ENCODE results near the gene PAX9.

Gene PAX9

DNA sequence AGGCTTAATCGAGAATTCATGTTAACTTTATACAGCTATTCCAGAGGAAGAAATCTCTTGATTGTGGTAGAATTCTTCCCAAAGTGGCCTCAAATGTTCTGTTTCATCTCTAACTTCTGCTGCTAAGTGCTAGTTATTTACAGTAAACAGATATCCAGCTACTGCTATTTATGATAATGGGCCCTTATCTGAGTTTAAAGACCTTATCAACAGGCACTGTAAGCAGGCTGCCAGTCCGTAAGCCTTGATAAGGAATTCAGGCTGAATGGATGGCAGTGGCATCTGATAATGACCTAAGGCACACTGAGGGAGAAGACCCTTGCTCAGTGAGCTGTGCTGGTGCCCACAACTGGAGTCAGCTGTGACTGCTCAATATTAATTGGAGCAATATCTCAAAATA is 59.0 kb downstream of the PAX9 start:
- in situ Hi-C loops (cut with MboI; ENCODE audit: low pct_unique_long_range_greater_than_20kb, low sequenced_read_pairs, unreplicated experiment) = no loop called here
- TF ChIP-seq, protein P1, sequence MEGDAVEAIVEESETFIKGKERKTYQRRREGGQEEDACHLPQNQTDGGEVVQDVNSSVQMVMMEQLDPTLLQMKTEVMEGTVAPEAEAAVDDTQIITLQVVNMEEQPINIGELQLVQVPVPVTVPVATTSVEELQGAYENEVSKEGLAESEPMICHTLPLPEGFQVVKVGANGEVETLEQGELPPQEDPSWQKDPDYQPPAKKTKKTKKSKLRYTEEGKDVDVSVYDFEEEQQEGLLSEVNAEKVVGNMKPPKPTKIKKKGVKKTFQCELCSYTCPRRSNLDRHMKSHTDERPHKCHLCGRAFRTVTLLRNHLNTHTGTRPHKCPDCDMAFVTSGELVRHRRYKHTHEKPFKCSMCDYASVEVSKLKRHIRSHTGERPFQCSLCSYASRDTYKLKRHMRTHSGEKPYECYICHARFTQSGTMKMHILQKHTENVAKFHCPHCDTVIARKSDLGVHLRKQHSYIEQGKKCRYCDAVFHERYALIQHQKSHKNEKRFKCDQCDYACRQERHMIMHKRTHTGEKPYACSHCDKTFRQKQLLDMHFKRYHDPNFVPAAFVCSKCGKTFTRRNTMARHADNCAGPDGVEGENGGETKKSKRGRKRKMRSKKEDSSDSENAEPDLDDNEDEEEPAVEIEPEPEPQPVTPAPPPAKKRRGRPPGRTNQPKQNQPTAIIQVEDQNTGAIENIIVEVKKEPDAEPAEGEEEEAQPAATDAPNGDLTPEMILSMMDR (IDR thresholded peaks at IDR 0.05; ENCODE audit: extremely low read depth, insufficient read depth, missing control alignments) = no peak
- DNase-seq (ENCODE audit: low spot score) = no peak

DNA sequence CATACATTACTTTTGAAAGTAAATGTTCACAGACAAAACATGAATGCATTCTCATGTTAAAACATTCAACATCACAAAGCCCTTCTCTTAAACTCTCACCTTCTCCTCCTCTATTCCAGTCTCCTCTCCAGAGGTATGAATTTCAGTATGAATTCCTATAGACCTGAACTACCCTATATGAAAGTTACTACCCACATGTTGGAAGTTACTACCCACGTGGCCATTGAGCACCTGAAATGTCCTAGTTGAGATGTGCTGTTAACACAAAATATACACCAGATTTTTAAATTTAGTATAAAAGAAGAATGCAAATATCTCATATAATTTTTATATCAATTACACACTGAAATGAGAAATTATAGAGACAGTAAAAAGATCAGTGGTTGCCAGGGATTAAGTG is 60.2 kb downstream of the PAX9 start:
- in situ Hi-C loops (cut with MboI; ENCODE audit: low pct_unique_long_range_greater_than_20kb, low sequenced_read_pairs, unreplicated experiment) = no loop called here
- TF ChIP-seq, protein P1 (IDR thresholded peaks at IDR 0.05; ENCODE audit: extremely low read depth, insufficient read depth, missing control alignments) = no peak
- DNase-seq (ENCODE audit: low spot score) = no peak

DNA sequence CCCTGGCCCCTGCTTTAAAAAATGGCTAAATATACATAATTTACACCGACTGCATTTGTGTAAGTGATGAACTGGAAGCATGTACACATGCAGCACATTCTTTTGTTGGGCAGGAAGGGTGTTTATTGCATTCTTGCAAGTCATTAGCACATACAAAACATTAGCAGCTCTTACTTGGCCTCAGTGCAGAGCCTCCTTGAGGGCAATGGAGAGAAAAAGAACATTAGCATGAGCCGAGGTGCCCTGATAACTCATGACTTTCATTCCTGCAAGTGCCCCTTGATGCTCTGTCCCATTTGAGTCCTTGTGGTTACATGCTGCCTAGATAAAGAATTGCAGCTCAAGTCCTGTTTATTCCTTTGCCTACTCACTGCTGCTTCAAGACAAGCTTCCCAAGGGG is 61.9 kb downstream of the PAX9 start:
- in situ Hi-C loops (cut with MboI; ENCODE audit: low pct_unique_long_range_greater_than_20kb, low sequenced_read_pairs, unreplicated experiment) = no loop called here

DNA sequence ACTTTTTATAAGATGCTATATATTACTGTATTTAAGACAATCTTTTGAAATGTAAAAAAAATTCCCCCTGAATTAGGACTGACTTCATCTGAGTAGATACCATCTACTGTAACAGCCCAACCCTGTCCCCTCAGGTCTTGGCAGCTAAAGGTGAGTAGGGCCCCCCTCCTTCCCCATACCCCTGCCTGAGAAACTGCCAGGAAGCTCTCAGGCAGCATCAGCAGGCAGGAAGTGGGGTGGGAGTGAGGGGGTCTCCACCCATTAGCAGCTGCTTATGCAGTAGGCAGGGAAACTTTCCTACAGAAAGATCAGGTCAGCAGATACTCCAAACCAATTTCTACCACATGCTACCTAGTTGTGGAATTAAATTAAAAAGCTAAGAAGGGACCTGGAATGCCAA is 62.5 kb downstream of the PAX9 start:
- in situ Hi-C loops (cut with MboI; ENCODE audit: low pct_unique_long_range_greater_than_20kb, low sequenced_read_pairs, unreplicated experiment) = no loop called here
- TF ChIP-seq, protein P1 (IDR thresholded peaks at IDR 0.05; ENCODE audit: extremely low read depth, insufficient read depth, missing control alignments) = no peak
- no peak for DNase-seq (ENCODE audit: low spot score)

More for the DNA sequence above, 61.9 kb downstream of the PAX9 start:
- TF ChIP-seq, protein P1 (IDR thresholded peaks at IDR 0.05; ENCODE audit: extremely low read depth, insufficient read depth, missing control alignments) = no peak
- no peak for DNase-seq (ENCODE audit: low spot score)

DNA sequence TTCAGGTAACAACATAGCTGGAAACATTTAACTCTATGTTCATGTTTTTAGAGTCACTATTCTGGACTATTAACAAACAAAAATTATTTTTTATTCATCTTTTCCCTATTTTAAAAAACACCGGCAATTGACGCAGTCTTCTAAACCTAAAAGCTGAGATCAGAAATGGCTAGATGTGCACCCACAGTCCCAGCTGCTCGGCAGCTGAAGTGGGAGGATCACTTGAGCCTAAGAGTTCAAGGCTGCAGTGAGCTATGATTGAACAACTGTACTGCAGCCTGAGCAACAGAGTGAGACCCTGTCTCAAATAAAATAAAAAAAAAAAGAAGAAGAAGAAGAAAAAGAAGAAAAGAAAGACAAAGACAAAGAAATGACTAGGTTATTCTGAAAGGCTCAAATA is 64.5 kb downstream of the PAX9 start:
- TF ChIP-seq, protein P1 (IDR thresholded peaks at IDR 0.05; ENCODE audit: extremely low read depth, insufficient read depth, missing control alignments) = no peak
- DNase-seq (ENCODE audit: low spot score) = no peak
- in situ Hi-C loops (cut with MboI; ENCODE audit: low pct_unique_long_range_greater_than_20kb, low sequenced_read_pairs, unreplicated experiment) = no loop called here

All from GM13977 (cell line).